HG02973 (cell line): Measurements from ENCODE around the gene PIK3R5.
"Not testable (repeated sequence)": the region's sequence is repeated elsewhere in the genome, so short reads cannot be mapped to it uniquely, and the experiment has no call there.

ENCODE experiments used
- ATAC-seq: cut with Tn5 transposase; IDR thresholded peaks from one replicate; pipeline ENCODE4 v1.9.1; 2021; ENCODE audit warnings: moderate library complexity; ENCODE audit not compliant: unreplicated experiment

Gene PIK3R5

DNA sequence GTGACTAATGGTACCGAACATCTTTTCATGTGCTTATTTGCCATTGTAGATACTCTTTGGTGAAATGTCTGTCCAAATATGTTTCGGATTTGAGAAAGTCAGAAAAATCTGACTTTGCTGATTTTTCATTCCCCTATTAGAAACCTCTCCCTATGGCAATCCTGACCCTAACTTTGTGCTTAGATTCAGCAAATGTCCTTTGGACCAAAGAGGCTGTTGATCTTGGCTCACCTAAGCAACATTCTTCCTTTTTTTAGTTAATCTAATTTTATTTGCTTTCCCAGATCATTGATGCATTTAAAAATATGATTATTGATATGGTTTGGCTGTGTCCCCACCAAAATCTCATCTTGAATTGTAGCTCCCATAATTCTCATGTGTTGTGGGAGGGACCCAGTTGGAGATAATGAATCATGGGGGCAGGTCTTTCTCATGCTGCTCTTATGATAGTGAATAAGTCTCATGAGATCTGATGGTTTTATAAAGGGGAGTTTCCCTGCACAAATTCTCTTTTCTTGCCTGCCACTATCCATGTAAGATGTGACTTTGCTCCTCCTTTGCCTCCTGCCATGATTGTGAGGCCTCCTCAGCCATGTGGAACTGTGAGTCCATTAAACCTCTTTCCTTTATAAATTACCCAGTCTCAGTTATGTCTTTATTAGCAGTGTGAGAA is 22.9 kb upstream of the PIK3R5 start:
- not testable (repeated sequence) for ATAC-seq

DNA sequence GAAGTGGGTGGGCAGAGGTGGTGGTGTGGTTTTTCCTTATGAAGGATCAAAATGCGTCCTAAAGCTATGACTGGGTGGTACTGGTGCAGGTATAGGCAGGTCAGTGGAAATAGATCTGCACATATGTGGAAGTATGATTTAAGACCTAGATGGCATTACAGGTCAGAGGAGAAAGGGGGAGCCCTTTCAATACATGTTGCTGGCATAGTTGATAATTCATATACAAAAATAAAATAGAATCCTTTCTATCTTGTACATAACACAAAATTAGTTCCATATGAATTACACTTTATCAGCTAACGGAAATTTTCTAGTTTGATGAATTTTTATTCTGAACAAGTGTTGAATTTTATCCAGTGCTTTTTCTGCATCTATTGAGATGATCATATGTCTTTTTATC is 20.8 kb upstream of the PIK3R5 start:
- no peak for ATAC-seq

DNA sequence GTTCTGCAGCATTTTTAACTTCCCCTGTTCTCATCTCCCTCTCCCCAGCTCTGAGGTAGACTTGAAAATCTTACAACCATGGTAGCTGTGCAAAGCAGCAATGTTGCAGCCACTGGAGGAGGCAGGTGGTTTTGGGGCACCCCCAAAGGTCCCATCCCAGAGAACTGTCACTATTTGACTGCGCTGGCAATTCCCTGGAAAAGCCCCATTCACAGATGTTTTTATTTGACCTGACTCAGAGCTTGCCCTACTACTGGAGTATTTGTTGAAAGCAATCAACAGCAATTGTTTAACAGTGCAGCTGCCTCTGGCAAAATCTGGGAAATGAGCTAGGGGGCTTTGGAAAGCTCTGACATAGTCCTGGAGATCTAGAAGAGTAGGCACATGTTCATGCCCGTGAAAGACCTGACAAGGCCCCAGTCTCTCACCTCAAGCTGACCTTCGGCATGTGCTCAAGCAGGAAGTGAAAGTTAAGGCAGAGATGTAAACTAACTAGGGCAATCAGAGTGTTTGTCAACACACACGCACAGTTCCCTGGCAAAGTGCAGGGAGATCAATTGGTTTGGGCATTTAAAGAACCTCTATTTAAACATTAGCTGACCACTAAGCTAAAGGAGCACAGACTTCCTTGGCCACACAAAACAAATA is 19.7 kb upstream of the PIK3R5 start:
- no peak for ATAC-seq

DNA sequence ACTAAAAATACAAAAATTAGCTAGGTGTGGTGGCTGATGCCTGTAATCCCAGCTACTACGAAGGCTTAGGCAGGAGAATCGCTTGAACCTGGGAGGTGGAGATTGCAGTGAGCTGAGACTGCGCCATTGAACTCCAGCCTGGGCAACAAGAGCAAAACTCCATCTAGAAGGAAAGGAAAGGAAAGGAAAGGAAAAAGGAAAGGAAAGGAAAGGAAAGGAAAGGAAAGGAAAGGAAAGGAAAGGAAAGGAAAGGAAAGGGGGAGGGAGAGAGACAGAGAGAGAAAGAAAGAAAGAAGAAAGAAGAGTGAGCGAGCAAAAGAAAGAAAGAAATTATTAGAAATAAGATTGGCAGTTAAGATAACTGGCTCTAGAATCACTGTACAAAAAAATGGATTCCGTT is 18.7 kb upstream of the PIK3R5 start:
- ATAC-seq, result not testable (repeated sequence)

DNA sequence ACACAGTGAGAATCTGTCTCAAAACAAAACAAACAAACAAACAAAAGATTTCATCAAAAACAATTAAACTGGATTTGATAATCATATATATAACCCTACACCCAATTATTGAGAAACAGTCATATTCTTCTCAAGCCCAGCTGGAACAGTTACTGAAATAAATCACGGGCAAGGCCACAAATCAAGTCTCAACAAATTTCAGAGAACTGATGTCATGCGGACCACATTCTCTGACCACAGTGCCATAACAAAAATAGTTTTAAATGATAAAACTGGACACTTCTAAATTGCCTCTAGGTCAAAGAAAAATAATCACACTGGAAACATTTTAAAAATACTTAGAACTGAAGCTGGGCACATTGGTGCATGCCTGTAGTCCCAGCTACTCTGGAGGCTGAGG is 15.9 kb upstream of the PIK3R5 start:
- ATAC-seq, result no peak

DNA sequence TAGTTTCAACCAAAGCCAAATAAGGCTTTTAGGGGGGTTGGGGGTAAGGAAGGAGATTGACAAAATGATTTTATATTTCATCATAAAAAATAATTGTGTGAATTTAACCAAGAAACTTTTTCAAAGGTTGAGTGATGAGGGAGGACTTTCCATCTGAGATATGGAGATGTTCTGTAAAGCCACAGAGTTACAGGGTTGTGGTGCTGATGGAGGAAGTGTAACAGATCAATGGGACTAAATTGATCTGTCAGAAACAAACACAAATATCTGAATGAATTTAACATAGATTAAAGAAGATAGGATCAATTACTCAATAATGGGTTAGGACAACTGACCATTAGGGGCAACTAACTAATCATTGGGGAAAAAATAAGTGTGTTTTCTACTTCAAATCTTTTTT is 14.2 kb upstream of the PIK3R5 start:
- ATAC-seq, result no peak

DNA sequence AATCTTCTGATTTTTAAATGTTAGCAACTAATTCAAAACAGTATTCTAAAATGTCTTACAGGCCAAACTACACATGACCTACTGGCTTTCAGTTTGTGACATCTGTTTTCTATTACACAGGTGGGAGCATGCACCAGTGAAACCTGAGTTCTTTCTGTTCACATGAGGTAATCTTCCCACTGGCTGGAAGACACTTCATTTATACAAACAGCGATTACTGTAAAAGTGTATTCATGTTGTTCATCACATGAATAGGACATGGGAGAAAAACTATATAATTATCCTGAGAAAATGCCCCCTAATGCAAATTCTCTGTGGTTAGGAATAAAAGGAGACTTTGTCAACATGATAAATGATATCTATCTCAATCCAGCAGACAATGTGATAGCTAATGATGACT is 11.1 kb upstream of the PIK3R5 start:
- ATAC-seq, result no peak

DNA sequence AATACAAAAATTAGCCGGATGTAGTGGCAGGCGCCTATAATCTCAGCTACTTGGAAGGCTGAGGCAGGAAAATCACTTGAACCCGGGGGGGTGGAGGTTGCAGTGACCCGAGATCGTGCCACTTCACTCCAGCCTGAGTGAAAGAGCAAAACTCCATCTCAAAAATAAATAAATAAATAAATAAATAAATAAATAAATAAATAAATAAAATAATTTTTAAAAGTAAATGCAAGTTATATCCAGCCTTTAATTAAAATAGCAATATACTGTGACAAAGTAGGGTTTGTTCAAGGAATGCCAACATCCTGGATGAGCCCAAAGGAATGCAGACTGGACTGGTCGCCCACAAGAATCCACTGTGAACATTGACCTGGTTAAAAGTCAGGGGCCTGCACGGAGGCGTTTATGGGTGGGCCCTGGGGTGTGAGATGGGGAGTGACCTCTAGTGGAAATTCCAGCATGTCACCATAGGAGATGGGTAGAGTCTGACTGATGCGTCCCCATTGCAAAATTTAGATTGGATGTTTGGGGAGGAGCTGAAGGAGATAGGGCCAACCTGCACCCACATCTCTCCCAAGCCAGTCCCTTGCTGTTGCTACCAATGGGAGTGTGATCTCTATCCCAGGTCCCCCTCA is 9.7 kb upstream of the PIK3R5 start:
- no peak for ATAC-seq

DNA sequence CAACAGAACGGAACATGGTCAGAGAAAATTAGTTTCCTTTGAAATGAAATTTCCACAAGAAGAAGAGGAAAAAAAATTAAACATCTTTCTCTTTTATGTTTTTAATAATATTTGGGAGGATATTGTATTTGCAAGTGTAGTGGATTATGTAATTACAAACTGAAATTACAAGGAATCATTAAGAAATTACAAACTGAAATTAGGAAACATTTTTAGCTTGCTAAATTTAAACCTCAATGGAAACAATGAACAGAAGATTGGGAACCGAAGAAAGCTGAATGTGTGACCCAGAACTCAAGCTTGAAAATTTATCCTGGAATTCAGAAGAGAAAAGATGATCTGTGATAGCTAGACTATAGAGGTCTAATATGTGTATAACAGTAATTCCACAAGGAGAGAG is 4.4 kb upstream of the PIK3R5 start:
- no peak for ATAC-seq

- no peak for ATAC-seq
Observed at GRCh38 chr17:8968503-8968902, 3.0 kb upstream of the PIK3R5 start.

GRCh38 chr17:8967861-8968260 is 2.4 kb upstream of the PIK3R5 start:
- ATAC-seq, result no peak

DNA sequence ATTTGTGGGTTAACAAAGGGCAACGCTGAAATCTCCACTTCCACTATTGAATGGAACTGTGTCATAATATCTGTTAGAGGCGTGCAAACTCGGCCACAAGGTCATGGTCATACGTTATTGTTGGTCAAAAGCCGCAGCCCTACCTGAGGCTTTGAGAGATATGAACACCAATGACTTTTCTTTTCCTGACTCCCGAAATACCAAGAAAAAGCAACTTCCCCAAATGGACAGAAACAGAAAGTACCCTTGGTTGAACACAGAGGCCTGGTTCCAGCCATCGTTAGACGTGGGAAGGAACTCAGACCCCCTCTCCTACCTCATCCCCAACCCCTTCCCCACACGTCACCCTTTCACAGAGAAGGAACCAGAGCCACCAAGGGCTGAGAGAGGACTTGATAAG is 1.4 kb upstream of the PIK3R5 start:
- no peak for ATAC-seq

GRCh38 chr17:8964801-8965393 is 610 bp downstream of the PIK3R5 start:
- ATAC-seq, result no peak

- ATAC-seq, result no peak
Observed at GRCh38 chr17:8963647-8964258, 1.8 kb downstream of the PIK3R5 start.

DNA sequence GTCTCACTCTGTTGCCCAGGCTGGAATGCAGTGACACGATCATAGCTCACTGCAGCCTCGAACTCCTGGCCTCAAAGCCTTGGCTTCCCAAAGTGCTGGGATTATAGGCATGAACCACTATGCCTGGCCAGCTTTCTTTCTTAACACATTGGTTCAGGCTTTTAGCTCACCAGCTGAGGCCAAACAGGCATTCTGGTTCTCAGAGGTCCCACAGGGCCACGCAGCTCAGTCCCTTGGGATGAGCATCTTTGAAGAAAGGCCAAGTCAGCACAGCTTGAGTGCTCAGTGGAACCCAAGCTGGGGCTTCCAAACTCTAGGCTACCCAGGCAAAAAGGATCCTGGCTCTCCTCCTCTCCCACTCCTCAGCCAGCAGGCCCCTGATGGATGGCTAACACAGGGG is 2.5 kb downstream of the PIK3R5 start:
- ATAC-seq, result no peak

DNA sequence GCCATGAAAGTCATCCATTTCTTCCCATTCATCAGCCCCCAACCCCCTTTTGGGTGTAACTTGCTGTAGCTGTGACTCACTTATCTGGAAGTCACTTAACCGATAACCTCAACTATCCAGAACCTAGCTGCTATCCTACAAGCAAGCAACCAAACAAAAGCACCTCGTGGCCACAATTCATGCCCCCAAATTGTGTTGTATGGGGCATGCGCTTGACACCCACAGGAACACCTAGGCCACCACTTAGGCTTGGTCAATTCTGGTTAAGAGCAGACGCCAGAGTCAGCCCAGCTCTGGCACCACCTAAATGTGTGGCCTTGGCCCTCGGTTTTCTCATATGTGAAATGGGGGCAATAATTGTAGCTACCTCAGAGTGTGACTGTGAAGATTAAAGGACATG is 3.7 kb downstream of the PIK3R5 start:
- ATAC-seq, result no peak

DNA sequence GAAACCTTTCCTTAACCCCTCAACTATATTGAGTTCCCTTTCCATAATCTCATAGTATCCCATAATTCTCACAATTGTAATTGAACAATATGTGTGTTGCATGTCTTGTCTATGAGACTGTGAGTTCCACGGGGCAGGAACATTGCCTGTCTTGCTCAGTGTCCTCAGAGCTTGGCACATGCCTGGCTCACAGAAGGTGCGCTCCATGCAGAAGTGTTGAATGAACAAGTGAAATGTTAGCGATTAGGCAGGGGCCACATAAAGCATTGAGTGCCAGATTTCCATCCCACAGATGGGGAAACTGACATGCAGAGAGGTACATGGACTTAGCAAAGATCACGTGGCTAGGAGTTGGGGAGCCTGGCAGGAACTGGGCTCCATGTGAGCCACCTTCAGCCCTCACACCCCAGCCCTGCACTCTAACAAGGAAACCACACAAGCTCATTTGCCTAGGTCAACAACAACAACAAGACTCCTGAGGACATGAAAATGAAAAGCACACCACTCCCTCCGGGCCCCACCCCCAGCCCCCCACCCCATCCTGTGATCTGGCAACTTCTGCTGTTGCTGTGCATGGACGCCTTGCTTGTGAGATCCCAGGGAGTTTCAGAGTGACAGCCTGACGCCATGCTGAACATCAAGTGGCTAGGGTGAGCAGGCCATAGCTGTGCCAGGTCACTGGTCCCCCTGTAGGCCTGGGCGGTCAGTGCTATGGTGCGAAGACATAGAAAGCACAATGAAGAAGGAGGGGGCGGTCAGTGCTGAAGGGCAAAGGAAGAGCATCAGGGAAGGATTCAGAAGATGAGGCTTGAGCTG is 5.0 kb downstream of the PIK3R5 start:
- ATAC-seq, result no peak

- no peak for ATAC-seq
Observed at GRCh38 chr17:8959312-8959918, 6.1 kb downstream of the PIK3R5 start.

GRCh38 chr17:8957721-8958120 is 7.8 kb downstream of the PIK3R5 start:
- ATAC-seq, result no peak

DNA sequence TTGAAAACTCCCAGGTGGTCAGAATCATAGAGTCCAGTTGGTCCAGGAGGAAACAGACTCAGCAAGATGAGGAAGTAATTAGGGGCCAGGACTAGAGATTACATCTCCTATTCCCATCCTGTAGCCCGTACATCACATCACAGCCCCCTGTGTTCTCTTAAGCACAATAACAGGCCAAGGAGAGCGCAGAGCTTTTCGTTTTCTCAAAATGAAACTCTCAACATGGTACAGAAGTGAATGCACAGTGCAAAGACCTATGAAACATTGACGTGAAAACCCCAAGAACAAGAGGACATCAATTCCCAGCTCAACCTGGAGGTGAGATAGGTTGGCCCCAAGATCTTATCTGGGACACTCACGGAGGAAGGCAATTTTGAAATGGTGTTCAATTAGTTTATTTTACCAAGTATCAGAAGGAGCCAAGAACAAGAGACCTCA is 9.0 kb downstream of the PIK3R5 start:
- peak; percentile 47 for ATAC-seq
